Measurements from ENCODE around the gene APLP1.

DNA sequence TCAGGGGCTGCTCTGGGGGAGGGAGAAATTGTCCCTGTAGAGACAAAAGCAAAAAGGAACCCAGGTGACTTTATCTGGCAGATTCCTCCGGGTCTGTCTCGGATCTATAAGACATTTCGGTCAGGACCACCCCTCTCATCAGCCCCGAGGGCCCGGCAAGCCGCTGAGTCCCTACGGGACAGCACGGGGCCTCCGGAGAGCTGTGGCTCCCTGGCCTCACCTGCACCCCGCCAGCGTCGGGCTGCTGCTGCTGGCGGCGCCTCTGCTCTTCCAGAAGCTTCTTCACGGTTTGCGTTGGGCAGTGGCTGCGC is 30.1 kb downstream of the APLP1 start:
- TF ChIP-seq, protein P1, sequence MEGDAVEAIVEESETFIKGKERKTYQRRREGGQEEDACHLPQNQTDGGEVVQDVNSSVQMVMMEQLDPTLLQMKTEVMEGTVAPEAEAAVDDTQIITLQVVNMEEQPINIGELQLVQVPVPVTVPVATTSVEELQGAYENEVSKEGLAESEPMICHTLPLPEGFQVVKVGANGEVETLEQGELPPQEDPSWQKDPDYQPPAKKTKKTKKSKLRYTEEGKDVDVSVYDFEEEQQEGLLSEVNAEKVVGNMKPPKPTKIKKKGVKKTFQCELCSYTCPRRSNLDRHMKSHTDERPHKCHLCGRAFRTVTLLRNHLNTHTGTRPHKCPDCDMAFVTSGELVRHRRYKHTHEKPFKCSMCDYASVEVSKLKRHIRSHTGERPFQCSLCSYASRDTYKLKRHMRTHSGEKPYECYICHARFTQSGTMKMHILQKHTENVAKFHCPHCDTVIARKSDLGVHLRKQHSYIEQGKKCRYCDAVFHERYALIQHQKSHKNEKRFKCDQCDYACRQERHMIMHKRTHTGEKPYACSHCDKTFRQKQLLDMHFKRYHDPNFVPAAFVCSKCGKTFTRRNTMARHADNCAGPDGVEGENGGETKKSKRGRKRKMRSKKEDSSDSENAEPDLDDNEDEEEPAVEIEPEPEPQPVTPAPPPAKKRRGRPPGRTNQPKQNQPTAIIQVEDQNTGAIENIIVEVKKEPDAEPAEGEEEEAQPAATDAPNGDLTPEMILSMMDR (IDR thresholded peaks at IDR 0.05 in 4 of 5, conservative IDR thresholded peaks at IDR 0.05 in 1 of 5): no peak
- no peak for TF ChIP-seq POLR2A (IDR thresholded peaks at IDR 0.05)

Measured in gastrocnemius medialis (tissue), 4 donors.